PC-3 (cell line): ENCODE results near the gene RABAC1.

Experiments
- CTCF ChIP-seq: fragments of 300-600 bp; sonication (generic); conservative IDR thresholded peaks from 2 replicates; pipeline ENCODE4 v1.5.1; 2017; ENCODE audit warnings: antibody characterized with exemption, low read depth, mild to moderate bottlenecking, low read length
- EZH2 ChIP-seq: fragments of 300-600 bp; sonication (generic); IDR thresholded peaks from one replicate; pipeline ENCODE4 v1.6.1; 2017; ENCODE audit warnings: antibody characterized with exemption, mild to moderate bottlenecking, low read length; ENCODE audit not compliant: unreplicated experiment
- EZH2phosphoT487 ChIP-seq: fragments of 300-600 bp; sonication (generic); IDR thresholded peaks from 2 replicates; pipeline ENCODE4 v1.6.1; 2018; ENCODE audit warnings: mild to moderate bottlenecking, antibody characterized with exemption, low read length, borderline replicate concordance

- no peak for TF ChIP-seq EZH2
- no peak for TF ChIP-seq EZH2phosphoT487
- no peak for TF ChIP-seq CTCF
Measured at GRCh38 chr19:41929536-41930071, 29.5 kb downstream of the RABAC1 start.
